ENCODE results near the gene TSEN54.
"Not testable (repeated sequence)": the region's sequence is repeated elsewhere in the genome, so short reads cannot be mapped to it uniquely, and the experiment has no call there.

Gene TSEN54

GRCh38 chr17:75516255-75516618 lies at the start of gene TSEN54:
Gene TSEN54 (plus strand): TSS chr17:75516528. CDS start chr17:75516561, 33 bp downstream.
- DNase-seq (ENCODE audit: low spot score) = peak; percentile 77

GRCh38 chr17:75468291-75468754 lies 48.0 kb upstream of the TSEN54 start:
- no peak for DNase-seq (ENCODE audit: low spot score)

DNA sequence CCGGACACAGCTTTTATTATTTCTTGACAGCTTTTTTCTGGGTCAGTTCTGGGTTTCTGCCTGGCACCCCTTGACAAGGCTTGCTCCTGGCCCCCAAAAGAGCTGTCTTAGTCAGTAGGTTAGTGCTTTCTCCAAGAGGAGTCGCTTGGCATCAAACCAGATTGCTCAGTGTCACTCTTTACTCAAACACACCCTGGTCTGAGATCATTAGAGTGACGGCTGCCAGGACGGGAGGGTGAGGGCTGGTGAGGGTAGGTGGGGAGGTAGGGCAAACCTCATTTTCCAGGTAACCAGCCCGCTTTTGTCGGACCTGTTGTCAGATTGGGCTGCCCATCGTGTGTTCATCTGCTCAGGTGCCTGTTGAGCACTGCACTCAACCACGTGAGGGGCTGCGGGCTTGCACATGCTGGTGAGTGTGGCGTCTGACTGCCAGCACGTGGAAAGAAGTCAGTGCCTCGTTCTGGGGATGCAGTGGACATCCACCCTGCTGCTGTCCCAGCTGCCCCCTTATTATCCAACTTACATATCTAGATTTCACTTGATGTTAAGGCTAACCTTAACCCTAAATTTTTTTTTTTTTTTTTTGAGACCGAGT lies 47.5 kb upstream of the TSEN54 start:
- DNase-seq (ENCODE audit: low spot score) = no peak

GRCh38 chr17:75471207-75471606 lies 45.1 kb upstream of the TSEN54 start:
- DNase-seq (ENCODE audit: low spot score) = no peak

DNA sequence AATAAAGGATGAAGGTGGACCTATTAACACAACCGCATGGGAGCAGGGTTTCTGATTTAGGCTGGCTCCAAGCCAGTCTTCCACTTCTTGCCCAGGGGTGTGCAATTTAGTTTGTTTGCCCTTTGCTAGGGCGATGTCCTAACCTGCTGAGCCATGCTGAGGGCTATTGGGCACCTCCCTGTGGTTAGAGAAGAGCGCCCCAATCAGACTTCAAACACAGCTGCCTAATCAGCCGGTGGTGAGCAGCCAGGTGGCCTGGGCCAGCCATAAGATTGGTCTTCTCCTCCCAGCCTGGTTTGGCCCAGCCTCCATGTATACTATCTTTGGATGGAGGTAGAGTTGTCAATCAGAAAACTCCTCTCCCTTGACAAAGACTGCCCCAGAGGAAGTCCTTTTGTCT lies 44.2 kb upstream of the TSEN54 start:
- DNase-seq (ENCODE audit: low spot score) = no peak

GRCh38 chr17:75473246-75473645 lies 43.1 kb upstream of the TSEN54 start:
- DNase-seq (ENCODE audit: low spot score) = no peak

GRCh38 chr17:75474736-75475135 lies 41.6 kb upstream of the TSEN54 start:
- no peak for DNase-seq (ENCODE audit: low spot score)

DNA sequence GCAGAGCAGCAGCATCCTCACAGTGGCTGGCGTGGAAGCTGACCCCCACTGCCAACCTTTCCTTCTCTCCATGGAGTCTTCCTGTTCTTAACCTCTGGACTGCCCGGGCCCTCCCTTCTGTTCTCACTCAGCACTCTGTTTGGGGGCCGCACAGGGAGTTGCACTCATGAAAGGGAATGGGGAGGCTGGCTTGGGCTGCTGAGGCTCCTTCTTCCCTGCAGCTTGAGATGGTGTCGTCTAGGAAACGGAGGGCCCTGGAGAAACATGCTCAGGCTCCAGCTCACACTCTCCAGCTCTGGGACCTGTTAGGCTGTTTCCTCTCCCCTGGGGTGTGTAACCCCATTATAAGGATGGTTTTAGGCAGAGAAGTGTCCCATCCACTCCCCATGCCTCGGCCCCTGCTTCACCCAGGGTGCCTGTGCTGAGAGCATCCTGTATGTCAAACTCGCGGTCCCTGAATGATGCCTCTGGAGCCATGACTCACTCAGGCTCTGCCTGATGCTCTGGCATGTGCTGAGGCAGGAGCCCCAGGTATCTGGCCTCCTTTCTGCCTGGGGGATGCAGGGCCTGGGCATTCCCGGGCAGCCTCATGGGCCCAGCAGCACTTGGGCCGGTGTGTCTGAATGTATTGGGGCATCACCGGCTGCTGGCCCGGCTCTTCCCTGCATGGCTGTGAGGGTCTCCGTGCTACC lies 41.0 kb upstream of the TSEN54 start:
- no peak for DNase-seq (ENCODE audit: low spot score)

- no peak for DNase-seq (ENCODE audit: low spot score)
These were observed 40.5 kb upstream of the TSEN54 start for GRCh38 chr17:75475851-75476250.

- no peak for DNase-seq (ENCODE audit: low spot score)
These were observed 40.1 kb upstream of the TSEN54 start for GRCh38 chr17:75476271-75476671.

- DNase-seq (ENCODE audit: low spot score) = no peak
These were observed 39.4 kb upstream of the TSEN54 start for GRCh38 chr17:75476752-75477489.

- DNase-seq (ENCODE audit: low spot score) = not testable (repeated sequence)
These were observed 38.9 kb upstream of the TSEN54 start for GRCh38 chr17:75477490-75477862.

- DNase-seq (ENCODE audit: low spot score) = no peak
These were observed 37.8 kb upstream of the TSEN54 start for GRCh38 chr17:75478508-75478907.

- DNase-seq (ENCODE audit: low spot score) = no peak
These were observed 36.0 kb upstream of the TSEN54 start for GRCh38 chr17:75480281-75480680.

GRCh38 chr17:75481194-75482068 lies 34.9 kb upstream of the TSEN54 start:
- no peak for DNase-seq (ENCODE audit: low spot score)

DNA sequence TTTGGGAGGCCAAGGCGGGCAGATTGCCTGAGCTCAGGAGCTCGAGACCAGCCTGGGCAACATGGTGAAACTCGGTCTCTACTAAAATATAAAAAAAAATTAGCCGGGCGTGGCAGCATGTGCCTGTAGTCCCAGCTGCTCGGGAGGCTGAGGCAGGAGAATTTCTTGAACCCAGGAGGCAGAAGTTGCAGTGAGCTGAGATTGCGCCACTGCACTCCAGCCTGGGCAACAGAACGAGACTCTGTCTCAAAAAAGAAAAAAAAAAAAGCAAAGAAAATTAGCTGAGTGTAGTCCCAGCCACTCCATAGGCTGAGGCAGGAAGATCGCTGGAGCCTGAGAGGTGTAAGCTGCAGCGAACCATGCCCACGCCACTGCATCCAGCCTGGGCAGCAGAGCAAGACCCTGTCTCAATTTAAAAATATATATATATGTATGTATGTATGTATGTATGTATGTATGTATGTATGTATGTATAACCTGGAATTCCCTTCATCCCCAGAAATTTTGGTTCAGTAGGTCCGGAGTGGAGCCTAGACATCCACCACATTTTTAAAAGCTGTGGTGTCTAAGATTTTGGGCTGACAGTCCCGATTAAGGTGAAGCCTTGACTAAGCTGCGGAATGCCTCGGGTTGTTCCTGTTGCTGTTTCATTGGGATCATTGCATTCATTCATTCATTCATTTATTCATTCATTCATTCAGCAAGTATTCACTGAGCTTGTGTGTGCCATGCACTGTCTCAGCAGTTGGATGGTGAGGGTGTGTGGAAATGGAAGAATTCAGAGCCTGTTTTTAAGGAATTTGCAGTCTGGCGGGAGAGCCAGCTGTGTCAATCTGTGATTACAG lies 34.0 kb upstream of the TSEN54 start:
- DNase-seq (ENCODE audit: low spot score) = no peak

GRCh38 chr17:75485688-75486087 lies 30.6 kb upstream of the TSEN54 start:
- no peak for DNase-seq (ENCODE audit: low spot score)

DNA sequence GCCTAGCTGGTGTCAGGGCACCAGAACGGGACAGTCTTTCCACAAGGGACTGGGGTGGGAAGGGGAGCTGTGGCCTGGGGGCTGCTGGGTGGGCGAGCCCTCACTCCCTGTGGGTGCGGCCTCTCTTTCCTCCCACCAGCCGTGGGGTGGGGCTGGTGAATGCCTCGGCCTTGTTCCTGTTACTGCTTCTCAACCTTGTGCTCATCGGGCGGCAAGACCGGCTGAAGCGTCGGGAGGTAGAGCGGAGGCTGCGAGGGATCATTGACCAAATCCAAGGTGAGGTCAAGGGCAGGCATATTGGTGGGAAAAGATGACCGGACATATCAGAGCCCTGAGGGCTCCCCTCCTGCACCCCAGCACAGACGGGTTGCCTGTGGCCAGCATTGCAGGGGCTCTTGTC lies 30.2 kb upstream of the TSEN54 start:
- DNase-seq (ENCODE audit: low spot score) = no peak

GRCh38 chr17:75486951-75487350 lies 29.4 kb upstream of the TSEN54 start:
- no peak for DNase-seq (ENCODE audit: low spot score)

DNA sequence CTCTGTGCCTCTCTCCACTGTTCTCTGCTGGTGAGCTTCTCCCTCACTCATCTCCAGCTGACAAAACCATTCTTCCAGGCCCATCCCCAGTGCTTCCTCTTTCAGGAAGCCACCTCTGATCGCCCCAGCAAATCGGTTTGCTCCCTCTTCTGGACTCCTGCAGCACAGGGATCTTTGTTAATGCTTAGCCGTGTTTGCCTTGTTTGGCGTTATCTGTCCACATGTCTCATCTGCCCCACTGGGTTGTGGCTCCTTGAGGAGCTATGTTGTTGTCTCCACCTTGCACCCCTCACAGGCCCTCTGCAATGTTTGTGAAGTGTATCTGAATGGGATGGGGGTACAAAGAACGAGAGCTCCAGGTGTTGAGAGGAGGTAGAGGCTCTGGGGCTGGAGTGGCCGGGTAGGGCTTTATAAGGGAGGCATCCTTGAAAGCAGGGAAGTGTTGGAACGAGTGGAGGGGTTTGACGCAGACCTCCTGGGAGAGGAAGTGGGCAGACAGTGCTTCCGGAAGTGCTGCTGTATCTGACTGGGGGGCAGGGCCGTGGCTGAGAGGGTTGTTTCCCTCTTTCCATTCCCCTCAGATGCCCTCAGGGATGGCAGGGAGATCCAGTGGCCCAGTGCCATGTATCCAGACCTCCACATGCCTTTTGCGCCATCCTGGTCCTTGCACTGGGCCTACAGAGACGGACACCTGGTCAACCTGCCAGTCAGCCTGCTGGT lies 28.8 kb upstream of the TSEN54 start:
- no peak for DNase-seq (ENCODE audit: low spot score)
